LNCaP clone FGC (cell line): Measurements from ENCODE around the gene RAB19.

ENCODE experiments used
- DNase-seq: peaks from one replicate; pipeline ENCODE4 v3.0.0-alpha.2; 2011; ENCODE audit warnings: low read depth
- H3K4me3 ChIP-seq: 2 replicates; pipeline ENCODE4 v1.5.1; 2011; ENCODE audit warnings: mild to moderate bottlenecking, low read depth, low read length, control low read depth
- TF ChIP-seq, protein P1 (sequence below): IDR thresholded peaks from 2 replicates; pipeline ENCODE4 v1.5.1; 2012; ENCODE audit warnings: mild to moderate bottlenecking; ENCODE audit not compliant: control insufficient read depth, insufficient read depth; ENCODE audit errors: extremely low read depth

The RAB19 gene, protein sequence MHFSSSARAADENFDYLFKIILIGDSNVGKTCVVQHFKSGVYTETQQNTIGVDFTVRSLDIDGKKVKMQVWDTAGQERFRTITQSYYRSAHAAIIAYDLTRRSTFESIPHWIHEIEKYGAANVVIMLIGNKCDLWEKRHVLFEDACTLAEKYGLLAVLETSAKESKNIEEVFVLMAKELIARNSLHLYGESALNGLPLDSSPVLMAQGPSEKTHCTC

DNA sequence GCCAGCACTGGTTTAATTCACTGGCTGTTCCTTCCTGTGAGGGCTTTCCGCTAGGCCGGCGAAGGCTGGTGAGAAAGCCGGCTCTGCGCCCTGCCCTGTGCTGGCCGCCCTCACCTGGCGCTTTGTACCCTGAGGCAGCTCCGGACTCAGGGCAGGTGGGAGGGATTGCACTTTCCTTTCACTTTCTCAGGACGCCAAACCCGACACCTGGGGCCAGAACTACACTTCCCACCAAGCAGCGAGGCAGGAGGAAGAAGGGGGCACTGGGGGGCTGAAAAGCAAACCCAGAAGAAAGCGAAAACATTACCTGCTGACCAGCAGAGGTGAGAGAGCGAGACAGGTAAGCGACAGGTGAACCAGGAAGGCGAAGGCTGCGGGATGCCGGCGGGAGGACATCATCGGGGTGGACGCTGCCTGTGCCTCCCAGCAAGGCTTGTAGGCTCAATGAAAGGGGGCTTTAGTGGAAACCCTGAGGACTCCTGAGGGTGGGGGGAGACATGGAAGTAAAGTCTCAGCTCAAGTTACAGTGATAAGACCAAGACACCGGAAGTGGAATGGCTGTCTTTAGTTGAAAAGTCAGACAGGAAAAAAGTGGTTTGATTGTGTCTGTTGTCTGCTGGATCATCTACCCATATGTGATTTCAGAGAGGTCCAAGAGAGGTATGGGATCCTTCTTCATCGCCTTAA is at the start of gene RAB19:
RAB19 (plus strand) TSS at position 181 of the 687 bp plus-strand sequence. CDS start 3,589 bp downstream, outside the sequence.
- TF ChIP-seq, protein P1, sequence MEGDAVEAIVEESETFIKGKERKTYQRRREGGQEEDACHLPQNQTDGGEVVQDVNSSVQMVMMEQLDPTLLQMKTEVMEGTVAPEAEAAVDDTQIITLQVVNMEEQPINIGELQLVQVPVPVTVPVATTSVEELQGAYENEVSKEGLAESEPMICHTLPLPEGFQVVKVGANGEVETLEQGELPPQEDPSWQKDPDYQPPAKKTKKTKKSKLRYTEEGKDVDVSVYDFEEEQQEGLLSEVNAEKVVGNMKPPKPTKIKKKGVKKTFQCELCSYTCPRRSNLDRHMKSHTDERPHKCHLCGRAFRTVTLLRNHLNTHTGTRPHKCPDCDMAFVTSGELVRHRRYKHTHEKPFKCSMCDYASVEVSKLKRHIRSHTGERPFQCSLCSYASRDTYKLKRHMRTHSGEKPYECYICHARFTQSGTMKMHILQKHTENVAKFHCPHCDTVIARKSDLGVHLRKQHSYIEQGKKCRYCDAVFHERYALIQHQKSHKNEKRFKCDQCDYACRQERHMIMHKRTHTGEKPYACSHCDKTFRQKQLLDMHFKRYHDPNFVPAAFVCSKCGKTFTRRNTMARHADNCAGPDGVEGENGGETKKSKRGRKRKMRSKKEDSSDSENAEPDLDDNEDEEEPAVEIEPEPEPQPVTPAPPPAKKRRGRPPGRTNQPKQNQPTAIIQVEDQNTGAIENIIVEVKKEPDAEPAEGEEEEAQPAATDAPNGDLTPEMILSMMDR, result no peak
- peak; percentile 42 for DNase-seq
- peak within 1 kb of the TSS; percentile 53 for H3K4me3 ChIP-seq

DNA sequence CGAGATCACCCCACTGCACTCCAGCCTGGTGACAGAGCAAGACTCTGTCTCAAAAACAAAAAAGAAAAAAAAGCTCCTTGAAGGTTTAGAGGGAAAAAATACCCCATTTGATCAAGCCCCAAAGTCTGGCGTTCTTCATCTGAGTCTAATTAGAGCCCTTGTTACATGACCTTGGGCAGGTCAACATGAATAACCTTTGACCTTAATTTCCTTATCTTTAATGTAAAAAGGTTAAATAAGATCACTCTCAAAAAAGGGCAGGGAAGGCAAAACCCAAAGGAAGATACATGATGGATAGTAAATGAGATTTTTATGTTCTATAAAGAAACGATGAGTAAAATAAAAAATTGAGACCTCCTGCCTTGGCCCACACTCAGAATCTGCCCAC is 45.8 kb upstream of the RAB19 start:
- DNase-seq, result no peak
- TF ChIP-seq, protein P1, result no peak
- H3K4me3 ChIP-seq, result no peak overlapping the region

DNA sequence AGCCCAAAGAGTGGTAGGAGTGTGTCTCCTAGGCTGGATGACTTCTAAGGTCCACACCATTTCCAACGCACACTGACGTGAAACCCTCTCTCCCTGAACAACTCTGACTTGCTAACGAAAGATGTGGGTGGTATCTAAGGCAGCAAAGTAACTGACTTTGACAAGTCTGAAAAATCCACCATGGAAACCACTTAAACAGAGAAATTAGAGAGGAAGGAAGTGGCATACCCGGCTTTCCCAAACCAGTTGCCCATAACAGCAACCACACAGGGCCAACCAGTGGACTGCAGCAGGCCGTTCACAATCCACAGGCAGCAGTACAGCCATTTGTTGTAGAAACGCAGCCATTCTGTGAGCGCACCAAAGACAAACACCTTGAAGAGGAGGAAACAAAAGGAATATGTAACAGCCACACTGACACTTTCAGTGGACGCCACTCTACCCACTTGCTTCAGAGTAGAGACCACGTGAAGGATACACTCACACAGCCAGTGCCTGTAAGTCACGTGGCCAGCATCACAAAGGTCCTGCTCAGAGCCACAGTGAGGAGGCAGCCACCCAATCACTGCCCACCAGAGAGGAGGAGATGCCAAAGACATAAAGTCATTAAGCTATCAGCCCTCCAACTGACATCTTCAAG is 45.3 kb upstream of the RAB19 start:
- no peak for DNase-seq
- H3K4me3 ChIP-seq, result no peak overlapping the region
- TF ChIP-seq, protein P1, result no peak

DNA sequence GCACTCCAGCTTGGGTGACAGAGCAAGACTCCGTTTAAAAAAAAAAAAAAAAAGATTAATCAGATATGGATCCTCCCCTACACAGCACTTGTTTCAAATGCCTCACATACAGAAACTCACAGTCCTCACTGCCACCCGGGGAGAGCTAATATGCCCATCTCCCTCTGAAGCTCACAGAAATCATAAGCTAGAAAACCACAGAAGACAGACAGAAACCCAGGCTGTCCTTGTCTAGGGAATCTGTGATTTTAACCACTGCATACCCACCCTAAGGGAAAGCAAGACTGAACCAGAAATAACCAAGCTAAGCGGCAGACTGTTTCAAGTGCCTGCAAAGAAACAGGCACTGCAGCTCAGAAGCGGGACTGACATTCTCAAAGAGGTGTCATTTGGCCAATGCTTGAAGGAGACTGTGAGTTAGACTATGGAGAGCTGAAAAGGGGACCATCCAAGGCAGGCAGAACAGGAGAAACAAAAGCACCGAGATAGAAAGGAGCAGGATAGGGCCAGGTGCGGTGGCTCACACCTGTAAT is 43.1 kb upstream of the RAB19 start:
- no peak overlapping the region for H3K4me3 ChIP-seq
- no peak for DNase-seq
- TF ChIP-seq, protein P1, result no peak

DNA sequence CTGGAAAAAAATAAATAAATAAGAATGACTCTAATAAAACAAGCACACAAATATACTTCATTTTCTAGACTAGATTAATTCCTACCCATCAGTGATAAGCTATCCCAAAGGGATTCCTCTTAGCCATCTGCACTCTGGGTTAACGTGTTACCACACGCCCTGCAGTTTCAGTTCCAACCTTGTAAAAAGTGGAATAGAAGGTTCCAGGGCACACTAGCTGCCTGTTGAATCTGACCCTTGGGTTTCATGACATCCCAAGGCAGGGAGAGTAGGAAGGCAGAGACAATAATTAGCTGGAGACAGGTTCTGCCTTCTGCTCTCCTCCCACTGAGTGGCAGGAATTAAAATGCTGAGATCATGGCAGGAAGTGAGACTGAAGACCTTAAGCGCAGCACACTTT is 39.0 kb upstream of the RAB19 start:
- no peak overlapping the region for H3K4me3 ChIP-seq
- DNase-seq, result no peak
- TF ChIP-seq, protein P1, result no peak

DNA sequence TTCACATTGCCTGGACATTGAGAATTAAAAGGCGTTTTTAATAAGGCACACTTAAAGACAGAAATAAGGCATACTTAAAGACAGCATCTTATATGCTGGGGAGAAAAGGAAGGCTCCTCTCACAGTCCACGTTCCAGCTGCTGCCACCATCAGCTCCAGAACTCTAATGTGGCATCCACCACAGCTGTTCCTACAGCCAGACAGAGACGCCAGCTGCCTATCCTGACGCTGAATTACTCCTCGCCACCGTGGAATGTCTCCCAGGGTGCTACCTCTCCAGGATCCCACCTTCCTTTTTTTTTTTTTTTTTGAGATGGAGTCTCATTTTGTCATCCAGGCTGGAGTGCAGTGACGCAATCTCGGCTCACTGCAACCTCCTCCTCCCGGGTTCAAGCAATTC is 36.3 kb upstream of the RAB19 start:
- TF ChIP-seq, protein P1, result no peak
- no peak for DNase-seq
- no peak overlapping the region for H3K4me3 ChIP-seq

DNA sequence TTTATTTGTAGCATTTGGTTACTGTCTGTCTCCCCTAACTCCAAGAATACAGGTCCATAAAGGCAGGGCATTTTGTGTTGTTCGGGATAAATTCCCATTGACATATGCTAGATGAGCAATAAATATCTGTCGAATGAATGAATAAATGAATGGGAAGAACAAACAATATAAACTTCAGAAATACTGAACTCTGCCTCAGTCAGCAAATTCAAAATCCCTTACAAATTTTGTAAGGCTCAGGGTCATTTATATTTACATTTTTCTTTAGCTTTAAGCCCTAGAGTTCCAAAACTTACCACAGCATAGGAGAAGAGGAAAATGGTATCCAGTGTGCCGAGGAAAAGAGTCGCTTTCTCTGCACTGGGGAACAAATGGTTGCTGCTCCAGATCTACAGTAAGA is 34.6 kb upstream of the RAB19 start:
- no peak overlapping the region for H3K4me3 ChIP-seq
- TF ChIP-seq, protein P1, result no peak

More for the DNA sequence above, 34.6 kb upstream of the RAB19 start:
- no peak for DNase-seq
